K562 (cell line): ENCODE measurements around the gene GJD2. TPM values are rescaled to one million over a fixed set of nuclear protein-coding genes. Genes with fewer than 3 reads are reported as not detected.

Experiments
- ESRRA ChIP-seq: fragments of 450-650 bp; IDR thresholded peaks from 2 replicates; pipeline ENCODE4 v1.6.1; 2014; ENCODE audit warnings: low read depth, mild to moderate bottlenecking, moderate library complexity, borderline replicate concordance
- KDM2B ChIP-seq: fragments of 250-450 bp; sonication (Bioruptor Pico); IDR thresholded peaks from 2 replicates; pipeline ENCODE4 v1.8.0; 2021; ENCODE audit warnings: mild to moderate bottlenecking, moderate library complexity
- MEIS2 ChIP-seq: fragments of 450-650 bp; IDR thresholded peaks from 2 replicates; pipeline ENCODE4 v1.6.1; 2014; ENCODE audit warnings: mild to moderate bottlenecking; ENCODE audit not compliant: partially characterized antibody
- ZFP1 ChIP-seq: fragments of 450-650 bp; formaldehyde crosslinking; IDR thresholded peaks from 2 replicates; pipeline ENCODE4 v1.4.0; 2020; ENCODE audit warnings: mild to moderate bottlenecking, mixed read lengths
- ZNF445 ChIP-seq: fragments of 250-450 bp; sonication (Bioruptor Pico); IDR thresholded peaks from 2 replicates; pipeline ENCODE4 v1.4.0; 2020; ENCODE audit warnings: low read depth, mild to moderate bottlenecking, moderate library complexity
- ZNF75A ChIP-seq: fragments of 450-650 bp; formaldehyde crosslinking; IDR thresholded peaks from 2 replicates; pipeline ENCODE4 v1.4.0; 2020; ENCODE audit warnings: mild to moderate bottlenecking
- polyA plus RNA-seq, 8 experiments: library from polyadenylated mRNA; depleted of rRNA in 4 of 8; stranded (reverse) in 5 of 8; unstranded in 3 of 8; fragments of >200 nt; fragmentation: Nextera tagmentation in 2 of 8; fragmentation: Illumina TruSeq in 1 of 8; extraction: Ambion mirVana in 2 of 8; extraction: Trizol in 1 of 8; gene quantifications; 2 replicates each; pipeline versions ENCODE4 v1.2.1 to v1.2.3, GENCODE V29; 2011 to 2014; ENCODE audit warnings: inconsistent platforms in 1 of 8, missing spikeins in 1 of 8
- total RNA-seq, 7 experiments: library from RNA; depleted of rRNA in 6 of 7; stranded (reverse); fragments of >200 nt in 6 of 7; fragmentation: Illumina TruSeq in 2 of 7; extraction: Trizol in 2 of 7; gene quantifications; 2 replicates each; pipeline versions ENCODE4 v1.2.1 to v1.2.3, GENCODE V29; 2011 to 2021; ENCODE audit warnings: low replicate concordance in 1 of 7
- TF ChIP-seq, protein P1 (sequence below): fragments of 450-650 bp; IDR thresholded peaks from 2 replicates; pipeline ENCODE4 v1.6.1; 2016; ENCODE audit warnings: mild to moderate bottlenecking, moderate library complexity
- TF ChIP-seq, protein P2 (sequence below): fragments of 450-650 bp; IDR thresholded peaks from 2 replicates; pipeline ENCODE4 v1.7.0; 2016; ENCODE audit warnings: borderline replicate concordance

Gene GJD2
- total and polyA plus RNA-seq, 9 of the 15 experiments (the other 6 are each of a cell fraction or from before 2014, with no cell fraction given) = not detected

DNA sequence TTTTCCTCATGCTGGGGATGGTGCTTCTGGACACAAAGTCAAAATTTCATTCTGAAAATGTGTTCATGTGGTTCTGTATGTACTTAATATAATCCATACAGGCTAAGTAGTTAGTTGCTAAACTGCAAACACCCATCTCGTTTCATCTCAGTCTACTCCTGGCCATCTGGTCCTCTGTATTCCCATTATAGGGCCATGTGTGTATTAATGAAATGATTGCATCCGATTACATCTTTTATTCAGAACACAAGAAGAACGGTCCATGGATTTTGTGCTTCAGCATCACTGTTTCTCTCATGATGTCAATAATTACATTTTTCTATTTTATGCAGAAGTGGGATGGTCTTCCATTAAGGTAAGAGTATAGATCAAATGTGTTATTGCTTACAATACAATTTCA is 6.1 kb upstream of the GJD2 start (continued):
- TF ChIP-seq, protein P1, sequence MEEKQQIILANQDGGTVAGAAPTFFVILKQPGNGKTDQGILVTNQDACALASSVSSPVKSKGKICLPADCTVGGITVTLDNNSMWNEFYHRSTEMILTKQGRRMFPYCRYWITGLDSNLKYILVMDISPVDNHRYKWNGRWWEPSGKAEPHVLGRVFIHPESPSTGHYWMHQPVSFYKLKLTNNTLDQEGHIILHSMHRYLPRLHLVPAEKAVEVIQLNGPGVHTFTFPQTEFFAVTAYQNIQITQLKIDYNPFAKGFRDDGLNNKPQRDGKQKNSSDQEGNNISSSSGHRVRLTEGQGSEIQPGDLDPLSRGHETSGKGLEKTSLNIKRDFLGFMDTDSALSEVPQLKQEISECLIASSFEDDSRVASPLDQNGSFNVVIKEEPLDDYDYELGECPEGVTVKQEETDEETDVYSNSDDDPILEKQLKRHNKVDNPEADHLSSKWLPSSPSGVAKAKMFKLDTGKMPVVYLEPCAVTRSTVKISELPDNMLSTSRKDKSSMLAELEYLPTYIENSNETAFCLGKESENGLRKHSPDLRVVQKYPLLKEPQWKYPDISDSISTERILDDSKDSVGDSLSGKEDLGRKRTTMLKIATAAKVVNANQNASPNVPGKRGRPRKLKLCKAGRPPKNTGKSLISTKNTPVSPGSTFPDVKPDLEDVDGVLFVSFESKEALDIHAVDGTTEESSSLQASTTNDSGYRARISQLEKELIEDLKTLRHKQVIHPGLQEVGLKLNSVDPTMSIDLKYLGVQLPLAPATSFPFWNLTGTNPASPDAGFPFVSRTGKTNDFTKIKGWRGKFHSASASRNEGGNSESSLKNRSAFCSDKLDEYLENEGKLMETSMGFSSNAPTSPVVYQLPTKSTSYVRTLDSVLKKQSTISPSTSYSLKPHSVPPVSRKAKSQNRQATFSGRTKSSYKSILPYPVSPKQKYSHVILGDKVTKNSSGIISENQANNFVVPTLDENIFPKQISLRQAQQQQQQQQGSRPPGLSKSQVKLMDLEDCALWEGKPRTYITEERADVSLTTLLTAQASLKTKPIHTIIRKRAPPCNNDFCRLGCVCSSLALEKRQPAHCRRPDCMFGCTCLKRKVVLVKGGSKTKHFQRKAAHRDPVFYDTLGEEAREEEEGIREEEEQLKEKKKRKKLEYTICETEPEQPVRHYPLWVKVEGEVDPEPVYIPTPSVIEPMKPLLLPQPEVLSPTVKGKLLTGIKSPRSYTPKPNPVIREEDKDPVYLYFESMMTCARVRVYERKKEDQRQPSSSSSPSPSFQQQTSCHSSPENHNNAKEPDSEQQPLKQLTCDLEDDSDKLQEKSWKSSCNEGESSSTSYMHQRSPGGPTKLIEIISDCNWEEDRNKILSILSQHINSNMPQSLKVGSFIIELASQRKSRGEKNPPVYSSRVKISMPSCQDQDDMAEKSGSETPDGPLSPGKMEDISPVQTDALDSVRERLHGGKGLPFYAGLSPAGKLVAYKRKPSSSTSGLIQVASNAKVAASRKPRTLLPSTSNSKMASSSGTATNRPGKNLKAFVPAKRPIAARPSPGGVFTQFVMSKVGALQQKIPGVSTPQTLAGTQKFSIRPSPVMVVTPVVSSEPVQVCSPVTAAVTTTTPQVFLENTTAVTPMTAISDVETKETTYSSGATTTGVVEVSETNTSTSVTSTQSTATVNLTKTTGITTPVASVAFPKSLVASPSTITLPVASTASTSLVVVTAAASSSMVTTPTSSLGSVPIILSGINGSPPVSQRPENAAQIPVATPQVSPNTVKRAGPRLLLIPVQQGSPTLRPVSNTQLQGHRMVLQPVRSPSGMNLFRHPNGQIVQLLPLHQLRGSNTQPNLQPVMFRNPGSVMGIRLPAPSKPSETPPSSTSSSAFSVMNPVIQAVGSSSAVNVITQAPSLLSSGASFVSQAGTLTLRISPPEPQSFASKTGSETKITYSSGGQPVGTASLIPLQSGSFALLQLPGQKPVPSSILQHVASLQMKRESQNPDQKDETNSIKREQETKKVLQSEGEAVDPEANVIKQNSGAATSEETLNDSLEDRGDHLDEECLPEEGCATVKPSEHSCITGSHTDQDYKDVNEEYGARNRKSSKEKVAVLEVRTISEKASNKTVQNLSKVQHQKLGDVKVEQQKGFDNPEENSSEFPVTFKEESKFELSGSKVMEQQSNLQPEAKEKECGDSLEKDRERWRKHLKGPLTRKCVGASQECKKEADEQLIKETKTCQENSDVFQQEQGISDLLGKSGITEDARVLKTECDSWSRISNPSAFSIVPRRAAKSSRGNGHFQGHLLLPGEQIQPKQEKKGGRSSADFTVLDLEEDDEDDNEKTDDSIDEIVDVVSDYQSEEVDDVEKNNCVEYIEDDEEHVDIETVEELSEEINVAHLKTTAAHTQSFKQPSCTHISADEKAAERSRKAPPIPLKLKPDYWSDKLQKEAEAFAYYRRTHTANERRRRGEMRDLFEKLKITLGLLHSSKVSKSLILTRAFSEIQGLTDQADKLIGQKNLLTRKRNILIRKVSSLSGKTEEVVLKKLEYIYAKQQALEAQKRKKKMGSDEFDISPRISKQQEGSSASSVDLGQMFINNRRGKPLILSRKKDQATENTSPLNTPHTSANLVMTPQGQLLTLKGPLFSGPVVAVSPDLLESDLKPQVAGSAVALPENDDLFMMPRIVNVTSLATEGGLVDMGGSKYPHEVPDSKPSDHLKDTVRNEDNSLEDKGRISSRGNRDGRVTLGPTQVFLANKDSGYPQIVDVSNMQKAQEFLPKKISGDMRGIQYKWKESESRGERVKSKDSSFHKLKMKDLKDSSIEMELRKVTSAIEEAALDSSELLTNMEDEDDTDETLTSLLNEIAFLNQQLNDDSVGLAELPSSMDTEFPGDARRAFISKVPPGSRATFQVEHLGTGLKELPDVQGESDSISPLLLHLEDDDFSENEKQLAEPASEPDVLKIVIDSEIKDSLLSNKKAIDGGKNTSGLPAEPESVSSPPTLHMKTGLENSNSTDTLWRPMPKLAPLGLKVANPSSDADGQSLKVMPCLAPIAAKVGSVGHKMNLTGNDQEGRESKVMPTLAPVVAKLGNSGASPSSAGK = no peak
- TF ChIP-seq ZNF445 (CRISPR knock-in tag) = no peak
- no peak for TF ChIP-seq ZNF75A
- TF ChIP-seq ZFP1 (CRISPR knock-in tag) = no peak
- no peak for TF ChIP-seq MEIS2
- TF ChIP-seq ESRRA = no peak
- TF ChIP-seq, protein P2, sequence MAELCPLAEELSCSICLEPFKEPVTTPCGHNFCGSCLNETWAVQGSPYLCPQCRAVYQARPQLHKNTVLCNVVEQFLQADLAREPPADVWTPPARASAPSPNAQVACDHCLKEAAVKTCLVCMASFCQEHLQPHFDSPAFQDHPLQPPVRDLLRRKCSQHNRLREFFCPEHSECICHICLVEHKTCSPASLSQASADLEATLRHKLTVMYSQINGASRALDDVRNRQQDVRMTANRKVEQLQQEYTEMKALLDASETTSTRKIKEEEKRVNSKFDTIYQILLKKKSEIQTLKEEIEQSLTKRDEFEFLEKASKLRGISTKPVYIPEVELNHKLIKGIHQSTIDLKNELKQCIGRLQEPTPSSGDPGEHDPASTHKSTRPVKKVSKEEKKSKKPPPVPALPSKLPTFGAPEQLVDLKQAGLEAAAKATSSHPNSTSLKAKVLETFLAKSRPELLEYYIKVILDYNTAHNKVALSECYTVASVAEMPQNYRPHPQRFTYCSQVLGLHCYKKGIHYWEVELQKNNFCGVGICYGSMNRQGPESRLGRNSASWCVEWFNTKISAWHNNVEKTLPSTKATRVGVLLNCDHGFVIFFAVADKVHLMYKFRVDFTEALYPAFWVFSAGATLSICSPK = no peak
- TF ChIP-seq KDM2B (CRISPR knock-in tag) = no peak
- TF ChIP-seq, all 486 proteins: peak for 0
